ENCODE measurements around the gene CPA1. TPM values are rescaled to one million over a fixed set of nuclear protein-coding genes. Genes with fewer than 3 reads are reported as not detected.

The CPA1 gene
- total and polyA plus RNA-seq, 2 of the 13 experiments (the other 11 are each of a cell fraction or from before 2014, with no cell fraction given): 0.20 to 0.58 TPM

DNA sequence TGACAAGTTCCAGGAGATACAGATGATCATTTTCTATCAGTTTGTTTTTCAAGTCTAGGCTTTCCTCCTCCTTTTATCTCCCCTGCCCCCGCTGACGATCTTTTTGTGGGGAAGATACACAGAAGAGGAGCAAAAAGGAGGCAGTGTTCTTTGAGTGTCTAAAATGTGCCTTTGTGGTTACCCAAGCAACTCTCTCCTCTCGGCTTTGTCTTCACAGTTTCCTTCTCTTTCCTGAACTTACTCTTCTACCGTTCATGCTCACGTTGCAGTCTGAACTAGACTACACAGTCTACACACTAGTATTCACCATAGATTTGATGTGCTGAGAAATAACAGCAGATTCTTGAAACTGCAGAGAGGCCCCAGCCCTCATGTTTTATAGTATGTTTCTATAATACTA lies 36.9 kb downstream of the CPA1 start:
- H3K36me3 ChIP-seq (replicated peaks in 1 of 2; ENCODE audit: control insufficient read depth in 1 of 2, insufficient read depth in 2 of 2, low read length in 2 of 2): 0 out of 5 replicates have a peak, but pooled peaks cover 0 to 4% of the 10 kb centered on the region in 2 experiments
- H3K9me3 ChIP-seq (ENCODE audit: low read length): no peaks in the 10 kb centered on the region
- in situ Hi-C loops (cut with HindIII; ENCODE audit: extremely low pct_ligation_motif_present, low pct_unique_long_range_greater_than_20kb): no loop called here
- H4K20me1 ChIP-seq (ENCODE audit: insufficient read depth, low read length): no peaks in the 10 kb centered on the region
- H3K4me2 ChIP-seq (ENCODE audit: low read depth, low read length): no peak overlapping the region
- 87% methylated on average over 5 of the region's 5 CpGs for WGBS (ENCODE audit: low lambda C conversion rate)
- no peak overlapping the region for H3K9ac ChIP-seq (ENCODE audit: insufficient read depth, low read depth, low read length)
- H3K4me3 ChIP-seq (replicated peaks in 1 of 3; ENCODE audit: insufficient read depth in 1 of 3, low read depth in 2 of 3, low read length in 3 of 3): no peak overlapping the region
- ChIA-PET CTCF (ENCODE audit: low intra/inter-chr PET ratio, low total read pairs) (no interaction called here), POLR2A (no interaction called here)
- FAIRE-seq (no peak), ATAC-seq (no peak), DNase-seq (ENCODE audit: low spot score) (no peak)
- intact Hi-C loops (cut with micrococcal nuclease; ENCODE audit: unreplicated experiment): no loop called here
- H2AFZ ChIP-seq (ENCODE audit: low read length): no peak overlapping the region
- no peaks in the 10 kb centered on the region for H3K27me3 ChIP-seq (ENCODE audit: control insufficient read depth in 1 of 2, insufficient read depth in 2 of 2, low read length in 2 of 2)
- BruUV-seq (replicated peaks): no TSS peak
- no peak overlapping the region for H3K27ac ChIP-seq (ENCODE audit: extremely low read length, insufficient read depth, low read length)
- no peaks in the 10 kb centered on the region for H3K4me1 ChIP-seq (ENCODE audit: insufficient read depth, low read length)
- no peaks in the 10 kb centered on the region for H3K79me2 ChIP-seq (ENCODE audit: insufficient read depth, low read length)
- no peak for TF ChIP-seq KDM4B (CRISPR knock-in tag; IDR thresholded peaks at IDR 0.05)
- no peak for TF ChIP-seq ASH2L (IDR thresholded peaks at IDR 0.05; ENCODE audit: insufficient read length, low read depth, low read length)
- no peak for TF ChIP-seq RFX3 (CRISPR knock-in tag; IDR thresholded peaks at IDR 0.05)
- TF ChIP-seq MXD4 (CRISPR knock-in tag; IDR thresholded peaks at IDR 0.05): no peak
- TF ChIP-seq SMAD3 (CRISPR knock-in tag; IDR thresholded peaks at IDR 0.05): no peak
- TF ChIP-seq ZFX (CRISPR knock-in tag; IDR thresholded peaks at IDR 0.05; ENCODE audit: low read depth): no peak
- TF ChIP-seq, protein P1, sequence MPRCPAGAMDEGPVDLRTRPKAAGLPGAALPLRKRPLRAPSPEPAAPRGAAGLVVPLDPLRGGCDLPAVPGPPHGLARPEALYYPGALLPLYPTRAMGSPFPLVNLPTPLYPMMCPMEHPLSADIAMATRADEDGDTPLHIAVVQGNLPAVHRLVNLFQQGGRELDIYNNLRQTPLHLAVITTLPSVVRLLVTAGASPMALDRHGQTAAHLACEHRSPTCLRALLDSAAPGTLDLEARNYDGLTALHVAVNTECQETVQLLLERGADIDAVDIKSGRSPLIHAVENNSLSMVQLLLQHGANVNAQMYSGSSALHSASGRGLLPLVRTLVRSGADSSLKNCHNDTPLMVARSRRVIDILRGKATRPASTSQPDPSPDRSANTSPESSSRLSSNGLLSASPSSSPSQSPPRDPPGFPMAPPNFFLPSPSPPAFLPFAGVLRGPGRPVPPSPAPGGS (CRISPR knock-in tag; IDR thresholded peaks at IDR 0.05): no peak
- no peak for TF ChIP-seq JUNB (CRISPR knock-in tag; IDR thresholded peaks at IDR 0.05; ENCODE audit: borderline replicate concordance)
- TF ChIP-seq, protein P2, sequence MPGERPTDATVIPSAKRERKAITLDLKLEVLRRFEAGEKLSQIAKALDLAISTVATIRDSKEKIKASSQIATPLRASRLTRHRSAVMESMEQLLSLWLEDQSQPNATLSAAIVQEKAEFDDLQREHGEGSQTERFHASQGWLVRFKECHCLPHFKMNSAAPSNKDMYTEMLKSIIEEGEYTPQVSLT (CRISPR knock-in tag; IDR thresholded peaks at IDR 0.05; ENCODE audit: borderline replicate concordance, low read depth): no peak
- no peak for TF ChIP-seq STAG1 (CRISPR knock-in tag; IDR thresholded peaks at IDR 0.05)
- TF ChIP-seq RARA (CRISPR knock-in tag; IDR thresholded peaks at IDR 0.05): no peak
- TF ChIP-seq IRX3 (CRISPR knock-in tag; IDR thresholded peaks at IDR 0.05; ENCODE audit: borderline replicate concordance, low read depth): no peak
- TF ChIP-seq, protein P3, sequence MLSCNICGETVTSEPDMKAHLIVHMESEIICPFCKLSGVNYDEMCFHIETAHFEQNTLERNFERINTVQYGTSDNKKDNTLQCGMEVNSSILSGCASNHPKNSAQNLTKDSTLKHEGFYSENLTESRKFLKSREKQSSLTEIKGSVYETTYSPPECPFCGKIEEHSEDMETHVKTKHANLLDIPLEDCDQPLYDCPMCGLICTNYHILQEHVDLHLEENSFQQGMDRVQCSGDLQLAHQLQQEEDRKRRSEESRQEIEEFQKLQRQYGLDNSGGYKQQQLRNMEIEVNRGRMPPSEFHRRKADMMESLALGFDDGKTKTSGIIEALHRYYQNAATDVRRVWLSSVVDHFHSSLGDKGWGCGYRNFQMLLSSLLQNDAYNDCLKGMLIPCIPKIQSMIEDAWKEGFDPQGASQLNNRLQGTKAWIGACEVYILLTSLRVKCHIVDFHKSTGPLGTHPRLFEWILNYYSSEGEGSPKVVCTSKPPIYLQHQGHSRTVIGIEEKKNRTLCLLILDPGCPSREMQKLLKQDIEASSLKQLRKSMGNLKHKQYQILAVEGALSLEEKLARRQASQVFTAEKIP (CRISPR knock-in tag; IDR thresholded peaks at IDR 0.05; ENCODE audit: borderline replicate concordance): no peak
- no peak for TF ChIP-seq PPARG (CRISPR knock-in tag; conservative IDR thresholded peaks at IDR 0.05)
- TF ChIP-seq RFXAP (CRISPR knock-in tag; IDR thresholded peaks at IDR 0.05; ENCODE audit: borderline replicate concordance): no peak
- TF ChIP-seq ETV6 (CRISPR knock-in tag; conservative IDR thresholded peaks at IDR 0.05): no peak
